Natural killer cell (primary cell): ENCODE data around the gene WDR17. TPM values are rescaled to one million over a fixed set of nuclear protein-coding genes. Genes with fewer than 3 reads are reported as not detected.

Experiments
- ATAC-seq, 3 donors: fragments of 150-1000 bp in 2 of 3; fragments of 200-7000 bp in 1 of 3; cut with Tn5 transposase; 1 replicate in 1 of 3; 2 replicates in 2 of 3; pipeline ENCODE4 v1.10.0; 2021; ENCODE audit warnings: mild to moderate bottlenecking in 2 of 3, moderate library complexity in 2 of 3
- DNase-seq, 2 donors: peaks; one replicate each; pipeline versions ENCODE4 v3.0.0 to v3.0.0-alpha.2; 2013 to 2021; ENCODE audit warnings: mixed read lengths in 1 of 2
- H3K27ac ChIP-seq: one replicate; pipeline ENCODE4 v1.5.1; 2013; ENCODE audit warnings: mild to moderate bottlenecking, low read length
- H3K27me3 ChIP-seq: one replicate; pipeline ENCODE4 v1.6.1; 2013; ENCODE audit warnings: low read length; ENCODE audit not compliant: control insufficient read depth, insufficient read depth
- H3K36me3 ChIP-seq: one replicate; pipeline ENCODE4 v1.6.1; 2013; ENCODE audit warnings: low read length; ENCODE audit not compliant: control insufficient read depth, insufficient read depth
- H3K4me1 ChIP-seq: one replicate; pipeline ENCODE4 v1.6.1; 2013; ENCODE audit warnings: low read length; ENCODE audit not compliant: control insufficient read depth, insufficient read depth
- H3K4me3 ChIP-seq: one replicate; pipeline ENCODE4 v1.5.1; 2013; ENCODE audit warnings: low read length
- H3K9me3 ChIP-seq: one replicate; pipeline ENCODE4 v1.6.1; 2013; ENCODE audit warnings: low read length; ENCODE audit not compliant: control insufficient read depth, insufficient read depth
- H3K27ac Mint-ChIP-seq, 2 donors: one replicate each; pipeline ENCODE4 v1.8.0; 2022; ENCODE audit warnings: mild to moderate bottlenecking in 2 of 2, mixed read lengths in 2 of 2, moderate library complexity in 1 of 2
- H3K27me3 Mint-ChIP-seq, 2 donors: one replicate each; pipeline ENCODE4 v1.8.0; 2022; ENCODE audit warnings: low read depth in 2 of 2, mixed read lengths in 2 of 2
- H3K36me3 Mint-ChIP-seq: one replicate; pipeline ENCODE4 v1.8.0; 2022; ENCODE audit warnings: mixed read lengths
- H3K4me1 Mint-ChIP-seq, 2 donors: one replicate each; pipeline ENCODE4 v1.8.0; 2022; ENCODE audit warnings: mixed read lengths in 2 of 2
- H3K4me3 Mint-ChIP-seq: one replicate; pipeline ENCODE4 v1.8.0; 2022; ENCODE audit warnings: mild to moderate bottlenecking, moderate library complexity, mixed read lengths
- H3K9me3 Mint-ChIP-seq, 2 donors: one replicate each; pipeline ENCODE4 v1.8.0; 2022; ENCODE audit warnings: mixed read lengths in 2 of 2
- WGBS: methylation state at CpG from one replicate; pipeline ENCODE4 v1.1.7; 2013; ENCODE audit warnings: missing lambda C conversion rate; ENCODE audit not compliant: insufficient coverage; 5-methylcytosine and 5-hydroxymethylcytosine counted together
- intact Hi-C: fragments of 100-400 bp; cut with micrococcal nuclease; formaldehyde crosslinking; loops from one replicate; pipeline ENCODE4 v1.14.2; 2022
- total RNA-seq, 4 donors: library from RNA; stranded (reverse); fragments of 120-200 nt in 1 of 4; gene quantifications; one replicate each; pipeline versions ENCODE4 v1.2.3 to v1.2.4, GENCODE V29; 2013 to 2022
- TF ChIP-seq, protein P1 (sequence below): fragments of 200-600 bp; IDR thresholded peaks from one replicate; pipeline ENCODE4 v1.8.0; 2022; ENCODE audit warnings: antibody characterized with exemption

WDR17 gene
- total RNA-seq, 3 donors from 2014 or later (not counting 1 experiment from before 2014, with no cell fraction given) = 0.07 to 0.38 (median 0.12) TPM

DNA sequence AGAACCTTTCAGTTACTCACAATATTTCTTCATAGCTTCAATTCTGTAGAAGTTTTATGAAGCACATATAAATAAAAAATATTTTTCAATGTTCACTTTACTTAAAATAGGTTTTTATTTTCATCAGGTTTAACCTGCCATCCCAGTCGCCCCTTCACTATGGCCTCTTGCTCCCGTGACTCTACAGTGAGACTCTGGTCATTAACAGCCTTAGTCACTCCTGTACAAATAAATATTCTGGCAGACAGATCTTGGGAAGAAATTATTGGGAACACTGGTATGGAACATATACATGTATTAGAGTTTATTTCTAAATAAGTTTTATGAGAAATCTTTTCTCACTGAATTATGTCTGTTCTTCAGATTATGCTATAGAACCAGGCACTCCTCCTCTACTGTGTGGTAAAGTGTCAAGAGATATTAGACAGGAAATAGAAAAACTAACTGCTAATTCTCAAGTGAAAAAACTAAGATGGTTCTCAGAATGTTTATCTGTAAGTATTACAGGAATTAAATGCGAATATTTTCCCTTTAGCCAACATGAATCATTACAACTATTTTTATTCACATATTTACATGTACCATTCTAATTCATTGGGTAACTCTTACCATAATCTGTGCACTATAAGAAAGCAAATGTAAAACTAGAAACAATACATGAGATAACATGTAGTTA, 84.2 kb downstream of the WDR17 start:
- TF ChIP-seq, protein P1, sequence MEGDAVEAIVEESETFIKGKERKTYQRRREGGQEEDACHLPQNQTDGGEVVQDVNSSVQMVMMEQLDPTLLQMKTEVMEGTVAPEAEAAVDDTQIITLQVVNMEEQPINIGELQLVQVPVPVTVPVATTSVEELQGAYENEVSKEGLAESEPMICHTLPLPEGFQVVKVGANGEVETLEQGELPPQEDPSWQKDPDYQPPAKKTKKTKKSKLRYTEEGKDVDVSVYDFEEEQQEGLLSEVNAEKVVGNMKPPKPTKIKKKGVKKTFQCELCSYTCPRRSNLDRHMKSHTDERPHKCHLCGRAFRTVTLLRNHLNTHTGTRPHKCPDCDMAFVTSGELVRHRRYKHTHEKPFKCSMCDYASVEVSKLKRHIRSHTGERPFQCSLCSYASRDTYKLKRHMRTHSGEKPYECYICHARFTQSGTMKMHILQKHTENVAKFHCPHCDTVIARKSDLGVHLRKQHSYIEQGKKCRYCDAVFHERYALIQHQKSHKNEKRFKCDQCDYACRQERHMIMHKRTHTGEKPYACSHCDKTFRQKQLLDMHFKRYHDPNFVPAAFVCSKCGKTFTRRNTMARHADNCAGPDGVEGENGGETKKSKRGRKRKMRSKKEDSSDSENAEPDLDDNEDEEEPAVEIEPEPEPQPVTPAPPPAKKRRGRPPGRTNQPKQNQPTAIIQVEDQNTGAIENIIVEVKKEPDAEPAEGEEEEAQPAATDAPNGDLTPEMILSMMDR = no peak
- H3K4me3 Mint-ChIP-seq = no peak overlapping the region
- no peaks in the 10 kb centered on the region for H3K4me1 Mint-ChIP-seq
- H3K27me3 Mint-ChIP-seq = no peaks in the 10 kb centered on the region
- intact Hi-C loops = no loop called here
- Histone ChIP-seq H3K9me3 (no peaks in the 10 kb centered on the region), H3K27me3 (no peaks in the 10 kb centered on the region), H3K4me1 (no peaks in the 10 kb centered on the region), H3K4me3 (no peak overlapping the region), H3K36me3 (no peaks in the 10 kb centered on the region), H3K27ac (no peak overlapping the region)
- no peaks in the 10 kb centered on the region for H3K36me3 Mint-ChIP-seq
- WGBS = 85% methylated on average over 2 of the region's 3 CpGs
- H3K9me3 Mint-ChIP-seq = no peaks in the 10 kb centered on the region
- no peak for ATAC-seq
- no peak overlapping the region for H3K27ac Mint-ChIP-seq
- DNase-seq = no peak

GRCh38 chr4:176150356-176150682, 84.7 kb downstream of the WDR17 start:
- Histone ChIP-seq H3K27ac (no peak overlapping the region), H3K4me1 (no peaks in the 10 kb centered on the region), H3K27me3 (no peaks in the 10 kb centered on the region), H3K36me3 (no peaks in the 10 kb centered on the region), H3K4me3 (no peak overlapping the region), H3K9me3 (no peaks in the 10 kb centered on the region)
- H3K36me3 Mint-ChIP-seq = no peaks in the 10 kb centered on the region
- no peaks in the 10 kb centered on the region for H3K9me3 Mint-ChIP-seq
- H3K27ac Mint-ChIP-seq = no peak overlapping the region
- ATAC-seq (no peak), DNase-seq (peak in 1 of 2 donors; percentile 18)
- H3K4me1 Mint-ChIP-seq = no peaks in the 10 kb centered on the region
- TF ChIP-seq, protein P1 = no peak
- no peaks in the 10 kb centered on the region for H3K27me3 Mint-ChIP-seq
- intact Hi-C loops = no loop called here
- no peak overlapping the region for H3K4me3 Mint-ChIP-seq

DNA sequence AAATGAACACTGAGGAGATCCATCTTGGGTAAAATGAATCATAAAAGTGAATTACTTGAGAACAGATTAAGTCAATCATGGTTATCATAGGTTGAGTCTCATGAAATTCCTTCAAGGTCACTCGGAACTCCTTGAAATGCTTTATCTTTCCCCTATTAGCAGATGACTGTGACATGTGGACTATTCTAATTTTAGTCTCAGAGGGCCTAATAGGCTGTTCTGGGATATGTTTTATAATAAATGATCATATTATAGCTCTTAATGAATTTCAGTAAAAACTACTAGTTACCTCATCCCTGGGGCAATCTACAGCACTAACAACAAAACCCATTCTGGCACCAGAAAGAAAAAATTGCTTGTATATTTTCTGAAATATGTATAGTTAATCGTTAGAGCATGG, 85.1 kb downstream of the WDR17 start:
- DNase-seq = no peak
- H3K4me1 ChIP-seq = no peaks in the 10 kb centered on the region
- 83% methylated on average over 1 of the region's 2 CpGs for WGBS
- H3K4me3 Mint-ChIP-seq = no peak overlapping the region
- H3K27ac Mint-ChIP-seq = no peak overlapping the region
- intact Hi-C loops = no loop called here
- no peak for ATAC-seq
- H3K36me3 Mint-ChIP-seq = no peaks in the 10 kb centered on the region
- no peaks in the 10 kb centered on the region for H3K4me1 Mint-ChIP-seq
- TF ChIP-seq, protein P1 = no peak
- no peaks in the 10 kb centered on the region for H3K9me3 Mint-ChIP-seq
- H3K27me3 ChIP-seq = no peaks in the 10 kb centered on the region
- no peaks in the 10 kb centered on the region for H3K36me3 ChIP-seq
- no peak overlapping the region for H3K27ac ChIP-seq
- no peaks in the 10 kb centered on the region for H3K27me3 Mint-ChIP-seq
- H3K4me3 ChIP-seq = no peak overlapping the region
- H3K9me3 ChIP-seq = no peaks in the 10 kb centered on the region

GRCh38 chr4:176153124-176153523, 87.5 kb downstream of the WDR17 start:
- DNase-seq (no peak), ATAC-seq (no peak)
- Mint-ChIP-seq H3K27me3 (no peaks in the 10 kb centered on the region), H3K4me1 (no peaks in the 10 kb centered on the region), H3K4me3 (no peak overlapping the region), H3K27ac (no peak overlapping the region), H3K36me3 (no peaks in the 10 kb centered on the region), H3K9me3 (no peaks in the 10 kb centered on the region)
- Histone ChIP-seq H3K27me3 (no peaks in the 10 kb centered on the region), H3K36me3 (no peaks in the 10 kb centered on the region), H3K4me1 (no peaks in the 10 kb centered on the region), H3K4me3 (no peak overlapping the region), H3K9me3 (no peaks in the 10 kb centered on the region), H3K27ac (no peak overlapping the region)
- intact Hi-C loops = no loop called here
- TF ChIP-seq, protein P1 = no peak
- 96% methylated on average over 2 of the region's 4 CpGs for WGBS
